Fibroblast of upper back skin (primary cell): ENCODE results near the gene SPIN1.

Experiments used
- DNase-seq: peaks from one replicate; pipeline ENCODE4 v3.0.0-alpha.2; 2013

SPIN1 gene

DNA sequence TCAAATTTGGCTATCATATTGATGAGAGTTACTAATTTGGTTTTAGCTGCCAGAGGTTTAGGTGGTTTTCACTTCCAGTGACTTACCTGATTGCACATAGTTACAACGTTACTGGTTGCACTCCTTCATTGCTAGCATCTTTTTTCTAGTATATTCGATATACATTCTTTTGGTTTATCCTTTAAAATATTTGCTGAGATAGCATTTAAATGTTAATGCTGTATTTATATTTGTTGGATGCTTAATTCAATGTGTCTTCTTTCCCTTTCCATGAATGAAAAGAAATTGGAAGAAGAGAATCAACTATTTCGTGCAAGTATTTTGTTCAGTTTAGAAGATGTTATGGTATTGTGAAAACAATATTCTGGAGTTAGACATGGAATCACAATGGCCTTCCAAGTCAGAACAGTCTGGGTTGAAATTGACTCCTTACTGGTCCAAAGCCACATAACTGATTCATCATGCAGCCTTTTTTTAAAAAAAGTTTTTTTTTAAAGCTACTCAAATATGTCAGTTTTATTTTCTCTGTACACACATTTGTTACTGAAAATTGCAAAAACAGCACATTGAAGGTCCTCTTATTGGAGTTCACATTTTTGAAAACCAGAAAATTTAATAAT, 2.2 kb downstream of the SPIN1 start:
- peak; percentile 50 for DNase-seq

DNA sequence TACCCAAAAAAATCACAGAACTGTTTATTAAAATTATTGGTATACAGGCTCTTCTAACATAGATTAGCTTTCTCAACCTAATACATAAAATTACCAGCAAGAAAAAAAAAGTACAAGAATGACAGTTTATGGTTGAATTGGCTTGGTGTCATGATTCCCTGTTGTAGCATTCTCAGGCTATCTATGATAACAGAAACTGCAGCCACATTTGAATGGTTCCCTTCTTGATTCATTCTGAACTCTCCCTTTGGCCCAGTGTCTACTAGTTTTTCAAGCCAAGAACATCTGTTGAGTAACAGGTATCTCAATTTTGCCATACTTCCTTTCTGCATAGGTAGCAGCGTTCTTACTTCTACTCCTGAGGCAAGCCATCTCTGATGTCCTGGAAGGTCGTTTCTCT, 3.0 kb downstream of the SPIN1 start:
- DNase-seq = no peak

DNA sequence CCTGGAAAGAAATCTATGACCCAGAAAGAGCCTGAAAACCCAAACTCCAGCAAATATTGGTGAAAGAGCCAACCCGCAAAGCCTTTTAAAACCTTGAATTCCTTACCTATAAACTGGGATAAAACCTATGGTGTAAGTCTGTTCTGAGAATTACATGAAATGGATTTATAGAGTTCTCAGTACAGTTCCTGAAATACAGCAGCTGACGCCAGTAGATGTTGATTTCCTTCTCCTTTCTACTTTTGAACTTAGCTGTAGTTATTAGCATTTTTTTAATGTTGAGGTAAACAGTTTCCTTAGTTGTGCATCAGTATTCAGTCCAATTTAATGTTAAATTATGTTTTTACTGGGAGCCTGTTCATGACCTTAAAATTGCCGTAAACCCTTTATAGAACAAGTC, 3.7 kb downstream of the SPIN1 start:
- DNase-seq = no peak

DNA sequence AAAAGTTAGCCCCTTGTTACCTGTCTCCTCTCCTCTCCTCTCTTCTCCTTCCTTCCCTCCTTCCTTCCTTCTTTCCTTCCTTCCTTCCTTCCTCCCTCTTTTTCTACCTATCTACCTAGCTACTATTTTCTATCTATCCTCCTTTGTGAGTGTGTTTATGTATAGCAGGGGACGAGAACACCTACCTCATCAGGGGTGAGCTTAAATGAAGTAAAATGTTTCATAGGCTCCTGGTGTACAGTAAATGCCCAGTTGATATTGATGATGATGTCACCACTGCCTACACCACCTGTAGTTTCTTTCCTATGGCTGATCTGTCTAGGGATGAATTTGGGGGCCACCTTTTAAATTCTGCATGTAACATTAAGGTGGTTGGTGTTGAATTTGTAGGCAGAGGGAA, 4.3 kb downstream of the SPIN1 start:
- no peak for DNase-seq

DNA sequence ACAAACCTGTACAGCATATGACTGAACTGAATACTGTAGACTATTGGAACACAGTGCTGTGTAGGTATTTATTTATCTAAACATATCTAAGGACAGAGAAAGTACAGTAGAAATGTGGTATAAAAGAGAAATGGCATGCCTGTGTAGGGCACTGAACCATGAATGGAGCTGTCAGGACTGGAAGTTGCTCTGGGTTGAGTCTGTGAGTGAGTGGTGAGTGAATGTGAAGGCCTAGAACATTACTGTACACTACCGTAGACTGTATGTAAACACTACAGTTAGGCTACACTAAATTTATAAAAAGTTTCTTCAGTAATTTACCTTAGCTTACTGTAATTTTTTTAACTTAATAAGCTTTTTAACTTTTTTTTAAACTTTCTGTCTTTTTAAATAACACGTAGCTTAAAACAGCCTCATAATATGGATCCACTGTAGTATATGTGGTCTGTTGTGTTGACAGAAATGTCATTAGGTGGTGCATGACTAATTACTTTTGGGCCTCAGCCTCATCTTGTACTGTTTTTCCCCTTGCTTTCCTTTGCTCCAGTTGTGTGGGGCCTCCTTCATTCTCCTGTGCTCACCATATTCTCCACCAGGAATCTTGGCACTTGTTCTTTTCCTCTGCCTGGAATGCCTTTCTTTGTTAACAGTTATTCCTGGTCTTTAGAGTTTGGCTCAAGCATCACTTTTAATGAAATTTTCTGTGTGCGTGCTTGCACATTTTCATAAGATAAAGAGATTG, 8.8 kb downstream of the SPIN1 start:
- peak; percentile 94 for DNase-seq

DNA sequence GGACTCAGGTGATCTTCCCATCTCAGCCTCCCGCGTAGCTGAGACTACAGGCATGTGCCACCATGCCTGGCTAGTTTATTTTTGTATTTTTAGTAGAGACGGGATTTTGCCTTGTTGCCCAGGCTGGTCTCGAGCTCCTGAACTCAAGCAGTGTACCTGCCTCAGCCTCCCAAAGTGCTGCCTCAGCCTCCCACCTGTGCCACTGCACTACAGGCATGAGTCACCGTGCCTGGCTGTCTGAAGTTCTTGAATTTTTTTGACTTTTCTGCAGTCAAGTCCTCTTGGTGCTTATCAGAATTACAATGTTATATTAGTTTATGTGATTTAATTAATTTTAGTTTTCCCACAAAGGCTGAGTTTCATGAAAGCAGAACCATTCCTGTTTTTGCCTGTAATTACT, 9.8 kb downstream of the SPIN1 start:
- DNase-seq = no peak

DNA sequence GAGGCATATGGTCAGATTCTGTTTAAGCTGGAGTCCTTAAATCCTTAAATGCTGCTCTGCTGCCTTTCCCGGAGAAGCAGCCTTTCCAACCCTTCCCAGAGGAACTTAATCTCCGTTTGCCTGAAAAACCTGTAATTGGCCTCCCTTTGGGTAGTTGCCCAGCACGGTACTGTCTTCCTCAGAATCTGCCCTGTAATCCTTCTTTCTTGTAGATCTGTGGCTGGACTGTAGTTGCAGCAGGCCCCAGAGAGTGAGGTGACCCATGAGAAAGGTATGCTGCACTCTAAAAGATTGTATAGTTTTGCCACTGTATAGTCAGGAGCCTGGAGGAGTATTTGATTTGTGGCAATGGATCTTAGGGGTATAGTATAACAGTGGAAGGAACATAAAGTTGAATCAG, 11.7 kb downstream of the SPIN1 start:
- DNase-seq = peak; percentile 95

DNA sequence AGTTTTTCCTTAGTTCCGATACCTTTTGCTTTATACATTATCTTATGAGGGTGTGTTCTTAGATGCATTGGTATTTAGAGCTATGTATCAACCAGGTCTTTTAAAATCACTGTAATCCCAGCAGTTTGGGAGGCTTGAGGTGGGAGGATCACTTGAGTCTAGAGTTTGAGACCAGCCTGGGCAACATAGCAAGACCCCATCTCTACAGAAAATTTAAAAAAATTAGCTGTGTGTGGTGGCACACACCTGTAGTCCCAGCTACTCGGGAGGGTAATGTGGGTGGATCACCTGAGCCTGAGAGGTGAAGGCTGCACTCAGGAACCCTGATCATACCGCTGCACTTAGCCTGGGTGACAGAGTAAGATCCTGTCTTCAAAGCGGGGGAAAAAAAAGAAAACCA, 15.1 kb downstream of the SPIN1 start:
- no peak for DNase-seq

DNA sequence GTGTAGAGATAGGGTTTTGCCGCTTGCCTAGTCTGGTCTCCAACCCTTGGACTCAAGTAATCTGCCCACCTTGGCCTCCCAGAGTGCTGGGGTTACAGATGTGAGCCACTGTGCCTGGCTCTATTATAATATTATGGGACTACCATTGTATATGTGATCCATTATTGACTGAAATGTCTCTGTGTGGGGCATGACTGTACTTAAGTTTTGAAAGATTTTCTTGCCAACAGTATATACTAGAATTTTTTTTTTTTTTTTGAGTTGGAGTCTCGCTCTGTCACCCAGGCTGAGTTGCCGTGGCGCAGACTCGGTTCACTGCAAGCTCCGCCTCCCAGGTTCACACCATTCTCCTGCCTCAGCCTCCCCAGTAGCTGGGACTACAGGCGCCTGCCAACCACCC, 17.8 kb downstream of the SPIN1 start:
- no peak for DNase-seq

DNA sequence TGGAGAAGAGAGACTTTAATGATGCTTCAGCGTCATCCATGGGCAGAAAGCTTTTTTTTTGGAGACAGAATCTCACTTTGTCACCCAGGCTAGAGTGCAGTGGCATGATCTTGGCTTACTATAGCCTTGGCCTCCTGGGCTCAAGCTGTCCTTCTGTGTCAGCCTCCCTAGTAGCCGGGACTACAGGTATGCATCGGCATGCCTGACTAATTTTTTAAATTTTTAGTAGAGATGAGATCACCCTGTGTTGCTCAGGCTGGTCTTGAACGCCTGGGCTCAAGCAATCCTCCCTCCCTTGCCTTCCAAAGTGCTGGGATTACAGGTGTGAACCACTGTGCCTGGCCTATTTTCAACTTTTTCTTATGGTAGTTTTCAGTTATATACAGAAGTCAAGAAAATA, 23.2 kb downstream of the SPIN1 start:
- DNase-seq = no peak

DNA sequence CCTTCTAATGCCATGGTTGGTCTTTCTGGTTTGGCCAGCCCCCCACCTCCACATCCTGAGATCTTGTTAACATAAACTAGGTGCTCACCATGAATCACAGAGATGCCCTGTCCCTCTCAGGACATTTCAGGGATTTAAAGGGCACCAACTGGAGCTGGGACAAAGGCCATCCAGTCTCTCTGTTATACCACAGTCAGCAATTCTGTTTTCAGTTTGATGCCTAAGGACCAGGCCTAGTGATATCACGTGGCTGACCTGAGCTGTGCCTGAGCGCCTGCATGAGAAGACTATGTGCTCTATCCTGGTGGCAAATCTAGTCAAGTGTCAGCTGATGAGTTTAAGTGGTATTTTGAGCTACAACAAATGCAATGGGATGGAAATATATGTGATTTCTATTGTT, 26.1 kb downstream of the SPIN1 start:
- DNase-seq = no peak

DNA sequence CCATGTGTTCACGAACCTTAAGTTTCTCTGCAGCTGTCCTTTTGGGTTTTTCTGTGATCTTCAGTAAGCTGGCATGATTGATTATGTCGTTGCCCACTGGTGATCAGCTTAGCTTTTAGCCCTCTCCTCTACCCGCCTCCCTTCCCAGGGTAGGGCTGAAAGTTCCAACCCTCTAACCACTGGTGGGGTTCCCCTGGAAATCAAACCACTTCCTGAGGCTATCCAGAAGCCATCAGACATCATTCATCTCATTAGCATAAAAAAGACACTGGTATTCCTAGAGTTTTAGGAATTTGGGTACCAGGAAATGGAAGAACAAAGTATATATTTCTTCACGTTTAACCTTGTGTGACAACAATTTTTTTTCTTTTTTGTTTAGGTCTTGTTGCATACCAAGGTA, 29.8 kb downstream of the SPIN1 start:
- DNase-seq = no peak

DNA sequence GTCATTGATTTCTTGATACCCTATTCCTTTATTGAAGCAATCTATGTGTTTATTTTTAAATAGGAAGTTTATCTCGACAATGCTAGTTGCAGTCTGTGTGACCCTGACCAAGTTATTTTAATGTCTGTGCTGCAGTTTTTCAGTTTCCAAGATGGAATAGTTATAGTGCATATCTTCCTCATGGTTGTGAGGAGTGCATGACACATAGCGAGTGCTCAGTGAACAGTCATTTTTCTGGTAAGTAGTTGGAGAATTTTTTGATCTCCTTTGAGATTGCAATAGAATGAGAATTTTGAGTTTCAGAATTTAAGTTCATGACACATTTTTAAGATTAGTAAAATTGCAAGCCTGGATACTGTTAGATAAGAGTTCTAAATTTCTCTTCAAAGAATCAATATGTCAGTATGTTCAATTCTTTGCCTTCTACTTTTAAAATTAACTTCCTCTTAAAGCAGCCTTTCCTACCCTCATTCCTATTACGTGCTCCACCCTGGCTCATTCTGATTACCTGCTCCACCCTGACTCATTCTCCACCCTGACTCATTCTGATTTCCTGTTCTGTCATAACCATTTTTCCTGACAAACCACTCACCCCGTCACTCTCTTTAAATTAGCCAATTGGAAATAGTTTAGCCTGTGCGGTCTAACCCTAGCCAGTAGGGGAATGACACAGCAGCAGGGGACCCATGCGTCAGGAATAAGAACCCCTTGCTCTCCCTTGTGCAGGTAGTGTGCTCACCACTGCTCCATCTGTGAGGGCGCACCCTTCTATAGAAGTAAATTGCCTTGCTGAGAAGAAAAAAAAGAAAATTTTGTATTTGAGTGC, 30.7 kb downstream of the SPIN1 start:
- DNase-seq = no peak

DNA sequence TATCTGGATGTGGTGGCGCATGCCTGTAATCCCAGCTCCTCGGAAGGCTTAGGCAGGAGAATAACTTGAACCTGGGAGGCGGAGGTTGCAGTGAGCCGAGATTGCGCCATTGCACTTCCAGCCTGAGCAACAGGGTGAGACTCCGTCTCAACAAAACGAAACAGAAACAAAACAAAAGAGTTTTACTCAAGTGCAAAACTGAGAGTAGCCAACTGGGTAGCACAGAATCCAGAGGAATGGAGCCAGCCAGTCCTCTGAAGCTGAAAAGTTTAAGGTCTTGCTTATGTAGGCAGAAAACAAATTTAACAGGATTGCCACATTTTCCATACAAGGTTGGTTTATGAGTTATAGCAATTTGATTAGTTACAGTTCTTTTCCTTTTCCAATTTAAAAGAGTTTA, 32.0 kb downstream of the SPIN1 start:
- no peak for DNase-seq

DNA sequence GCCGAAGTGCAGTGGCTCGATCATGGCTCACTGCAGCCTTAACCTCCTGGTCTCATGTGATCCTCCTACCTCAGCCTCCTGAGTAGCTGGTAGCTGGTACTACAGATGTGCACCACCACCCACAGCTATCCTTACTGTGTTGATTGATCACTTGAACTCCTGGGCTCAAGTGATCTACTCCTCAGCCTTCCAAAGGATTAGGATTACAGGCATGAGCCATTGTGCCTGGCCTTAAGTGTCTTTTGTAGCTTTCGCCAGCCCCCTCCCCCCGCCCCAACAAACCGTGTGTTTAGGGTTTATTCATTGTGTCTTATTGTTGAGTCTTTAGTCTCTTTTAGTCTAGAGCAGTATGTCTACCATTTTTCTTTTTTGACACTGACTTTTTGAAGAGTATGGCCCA, 33.1 kb downstream of the SPIN1 start:
- DNase-seq = no peak

DNA sequence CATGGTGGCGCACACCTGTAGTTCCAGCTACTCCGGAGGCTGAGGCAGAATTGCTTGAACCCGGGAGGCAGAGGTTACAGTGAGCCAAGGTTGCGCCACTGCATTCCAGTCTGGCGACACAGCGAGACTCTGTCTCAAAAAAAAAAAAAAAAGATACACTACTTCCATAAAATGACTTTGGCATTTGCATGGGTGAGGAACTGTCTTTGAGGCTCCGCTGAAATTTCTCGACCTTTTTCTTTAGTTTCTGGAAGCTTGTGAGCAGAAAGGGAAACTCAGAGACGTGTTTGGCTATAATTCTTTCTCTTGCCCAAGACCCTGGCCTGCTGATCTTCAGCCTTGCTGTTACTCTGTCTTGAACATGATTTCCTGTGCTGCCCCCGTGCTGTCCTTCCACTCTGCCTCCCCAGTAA, 37.3 kb downstream of the SPIN1 start:
- DNase-seq = peak; percentile 32

DNA sequence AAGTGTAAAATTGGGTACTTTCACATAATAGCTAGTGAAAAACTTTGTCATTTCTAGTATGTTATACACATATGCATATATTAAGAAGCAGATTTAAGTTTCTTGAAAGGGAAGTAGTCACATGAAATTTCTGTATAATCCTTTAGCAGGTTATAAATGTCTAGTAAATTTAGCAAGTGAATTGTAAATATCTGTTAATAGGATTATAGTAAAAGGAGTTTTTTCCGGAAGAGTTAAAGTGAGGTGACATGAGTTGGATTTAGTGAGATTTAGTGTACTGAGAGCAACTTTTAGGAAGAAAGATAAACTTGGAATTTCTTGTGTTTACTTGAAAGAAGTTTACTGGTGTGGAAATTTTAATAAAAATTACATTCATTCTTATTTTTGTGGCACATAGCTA, 38.4 kb downstream of the SPIN1 start:
- DNase-seq = no peak

DNA sequence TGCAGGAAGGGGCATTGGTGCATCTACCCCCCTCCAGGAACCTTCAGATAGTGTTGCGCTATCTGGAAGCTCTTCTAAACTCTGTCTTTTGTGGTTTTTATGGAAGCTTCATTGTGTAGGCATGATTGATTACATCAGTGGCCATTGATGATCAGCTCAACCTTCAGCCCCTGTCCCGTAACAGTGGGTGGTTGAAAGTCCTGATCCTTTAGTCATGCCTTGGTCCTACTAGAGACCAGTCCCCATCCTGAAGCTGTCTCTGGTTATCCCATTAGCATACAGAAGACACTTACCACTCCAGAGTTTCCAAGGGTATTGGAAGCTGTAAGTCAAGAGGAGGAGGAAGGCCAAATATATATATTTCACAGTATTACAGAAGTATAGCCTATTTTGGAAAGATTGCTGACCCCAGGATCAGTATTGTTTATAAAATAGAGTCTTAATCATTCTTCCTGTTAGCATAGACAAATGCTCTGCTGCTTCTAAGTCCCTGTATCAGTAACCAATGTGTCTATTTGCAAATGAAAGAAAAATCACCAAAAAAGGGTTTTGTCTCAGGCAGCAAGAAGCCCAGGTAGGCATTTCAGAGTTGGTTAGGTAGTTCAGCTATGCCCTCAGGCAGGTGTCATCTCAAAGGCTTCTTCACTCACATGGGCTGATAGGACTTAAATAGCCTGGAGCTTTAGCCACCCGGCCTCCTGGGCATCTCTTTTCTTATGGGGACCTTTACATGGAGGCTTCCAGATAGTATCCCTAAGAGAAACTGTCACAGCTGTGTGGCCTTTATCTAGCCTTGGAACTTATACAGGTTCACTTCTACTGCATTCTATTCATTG, 41.6 kb downstream of the SPIN1 start:
- peak; percentile 13 for DNase-seq

DNA sequence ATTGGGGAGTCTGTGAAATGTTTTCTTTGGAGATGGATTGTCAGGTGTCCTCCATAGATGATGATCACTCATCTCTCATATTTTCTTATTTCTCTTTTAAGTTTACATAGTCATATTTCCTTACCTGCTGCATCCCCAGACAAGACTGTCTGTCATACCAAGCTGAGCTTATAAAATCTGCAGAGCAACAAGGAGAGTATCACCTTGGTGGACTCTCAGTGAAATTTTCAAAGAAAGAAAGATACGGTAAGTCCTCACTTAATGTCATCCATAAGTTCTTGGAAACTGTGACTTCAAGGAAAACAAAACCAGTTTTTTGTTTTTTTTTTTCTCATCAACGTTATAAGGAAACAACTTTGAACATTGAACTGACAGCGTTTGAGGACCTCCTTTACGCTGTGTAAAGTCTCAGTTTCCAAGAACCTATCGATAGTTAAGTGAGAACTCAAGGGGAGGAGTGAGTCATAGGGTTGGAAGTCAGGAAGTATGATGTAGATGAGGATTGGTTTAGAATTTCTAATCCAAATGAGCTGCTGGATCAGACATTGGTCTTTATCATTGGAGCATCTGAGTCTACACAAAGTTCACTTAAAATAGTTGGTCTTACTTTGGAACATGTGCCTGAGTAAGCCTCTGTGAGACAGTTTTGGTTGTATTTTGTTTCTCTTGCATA, 45.5 kb downstream of the SPIN1 start:
- peak; percentile 43 for DNase-seq

DNA sequence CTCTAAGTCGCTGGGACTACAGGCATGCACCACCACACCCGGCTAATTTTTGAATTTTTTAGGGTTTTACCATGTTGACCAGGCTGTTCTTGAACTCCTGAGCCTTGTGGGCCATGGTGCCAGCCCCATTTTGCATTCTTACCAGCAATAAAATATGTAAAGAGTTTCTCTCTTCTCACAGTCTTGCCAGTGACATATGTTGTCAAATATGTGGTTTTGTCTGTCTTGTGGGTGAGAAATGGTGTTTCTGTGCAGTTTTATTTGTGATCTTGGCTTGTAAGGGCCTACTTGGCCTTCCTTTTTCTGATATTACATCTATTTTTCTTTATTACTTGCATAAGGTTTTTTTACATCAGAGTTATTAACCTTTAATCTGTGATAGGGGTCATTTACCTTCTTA, 47.1 kb downstream of the SPIN1 start:
- peak; percentile 31 for DNase-seq

DNA sequence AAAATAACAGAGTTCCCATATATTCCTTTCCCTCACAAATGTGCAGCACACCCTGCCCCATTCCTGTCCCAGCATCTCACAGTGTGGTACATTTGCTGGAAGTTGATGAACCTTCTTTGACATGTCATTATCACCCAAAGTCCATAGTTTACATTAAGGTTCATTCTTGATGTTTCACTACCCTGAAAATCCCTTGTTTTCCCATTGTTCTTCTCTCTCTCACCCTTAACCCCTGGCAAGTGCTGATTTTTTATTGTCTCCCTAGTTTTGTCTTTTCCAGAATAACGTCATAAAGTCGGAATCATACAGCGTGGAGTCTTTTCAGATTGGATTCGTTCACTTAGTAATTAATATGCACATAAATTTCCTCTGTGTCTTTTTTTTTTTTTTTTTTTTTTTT, 48.1 kb downstream of the SPIN1 start:
- no peak for DNase-seq
